ENCODE results near the gene ANK3.

The ANK3 gene

DNA sequence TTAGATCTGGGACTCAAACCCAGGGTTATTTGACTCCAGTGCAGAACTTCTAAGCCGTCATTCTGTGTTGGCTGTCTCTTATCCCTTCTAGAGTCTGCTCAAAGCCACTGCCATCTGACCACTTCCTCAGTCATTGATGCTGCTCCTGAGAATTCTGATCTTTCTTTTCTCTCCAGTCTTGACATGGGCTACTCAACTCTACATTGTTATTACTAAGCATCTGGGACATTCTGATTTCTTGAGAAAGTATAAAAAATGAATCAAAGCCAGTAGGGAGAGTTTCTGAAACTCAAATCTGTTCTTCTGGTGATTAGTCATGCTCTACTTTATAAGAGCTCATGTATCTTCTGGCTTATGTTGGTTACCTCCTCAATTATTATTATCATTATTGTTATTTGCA lies 48.7 kb downstream of the ANK3 start:
- DNase-seq = no peak

DNA sequence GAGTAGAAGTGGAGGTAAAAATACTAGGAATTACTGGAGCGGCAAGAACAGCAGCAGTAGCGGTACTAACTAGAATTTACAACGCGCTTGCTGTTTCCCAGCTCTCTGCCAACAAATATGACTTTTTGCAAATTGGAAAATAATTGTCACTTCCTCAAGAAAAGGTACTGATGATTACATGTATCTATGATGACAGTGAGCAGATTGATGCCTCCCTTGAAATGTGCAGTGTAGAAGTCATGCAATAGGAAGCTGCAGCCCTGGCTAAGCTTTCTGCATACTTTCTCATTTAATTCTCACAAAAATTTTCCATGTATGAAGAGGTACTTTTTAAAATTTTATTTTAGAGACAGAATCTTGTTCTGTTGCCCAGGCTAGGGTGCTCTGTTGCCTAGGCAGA lies 49.9 kb downstream of the ANK3 start:
- DNase-seq = no peak

DNA sequence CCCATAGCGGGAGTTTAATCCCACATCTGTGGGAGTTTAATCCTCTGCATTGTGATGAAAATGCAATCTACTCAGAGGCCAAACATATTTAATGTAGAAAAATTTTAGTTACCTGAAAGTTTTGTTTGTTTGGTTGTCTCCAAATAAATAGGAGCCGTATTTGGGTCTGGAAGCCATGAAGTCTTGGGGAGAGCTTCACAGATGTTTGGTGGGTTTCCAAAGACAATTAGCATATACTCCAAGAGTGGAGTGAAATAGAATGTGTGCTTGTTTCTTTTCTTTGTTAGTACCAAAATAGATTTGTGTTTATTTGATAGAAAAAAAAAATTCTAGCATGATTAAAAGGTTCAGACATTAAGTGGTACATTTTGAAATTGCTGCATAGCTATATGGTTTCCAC lies 50.9 kb downstream of the ANK3 start:
- DNase-seq = no peak

DNA sequence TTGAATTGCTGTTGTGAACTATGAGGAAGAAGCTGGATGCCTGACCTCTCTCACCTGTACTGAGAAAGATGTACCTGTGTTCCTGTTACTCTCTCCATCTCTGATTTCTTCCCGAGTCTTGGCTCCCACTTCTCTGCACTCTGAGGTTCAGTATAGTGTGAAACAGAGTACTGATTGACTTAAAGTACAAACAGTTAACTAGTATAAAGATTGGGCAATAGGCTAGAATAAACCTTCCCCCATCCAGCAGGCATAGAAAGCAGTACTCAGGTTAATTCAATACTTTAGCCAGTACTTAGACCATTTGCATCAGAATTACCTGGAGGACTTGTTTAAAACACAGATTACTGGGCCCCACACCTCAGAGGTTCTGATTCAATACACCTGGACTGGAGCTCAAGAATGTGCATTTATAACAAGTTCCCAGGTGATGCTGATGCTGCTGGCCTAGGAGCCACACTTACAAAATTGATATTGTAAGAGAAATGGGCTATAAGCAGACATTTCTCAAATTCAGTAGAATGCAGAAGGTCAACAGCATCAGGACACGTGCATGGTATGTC lies 51.6 kb downstream of the ANK3 start:
- no peak for DNase-seq

DNA sequence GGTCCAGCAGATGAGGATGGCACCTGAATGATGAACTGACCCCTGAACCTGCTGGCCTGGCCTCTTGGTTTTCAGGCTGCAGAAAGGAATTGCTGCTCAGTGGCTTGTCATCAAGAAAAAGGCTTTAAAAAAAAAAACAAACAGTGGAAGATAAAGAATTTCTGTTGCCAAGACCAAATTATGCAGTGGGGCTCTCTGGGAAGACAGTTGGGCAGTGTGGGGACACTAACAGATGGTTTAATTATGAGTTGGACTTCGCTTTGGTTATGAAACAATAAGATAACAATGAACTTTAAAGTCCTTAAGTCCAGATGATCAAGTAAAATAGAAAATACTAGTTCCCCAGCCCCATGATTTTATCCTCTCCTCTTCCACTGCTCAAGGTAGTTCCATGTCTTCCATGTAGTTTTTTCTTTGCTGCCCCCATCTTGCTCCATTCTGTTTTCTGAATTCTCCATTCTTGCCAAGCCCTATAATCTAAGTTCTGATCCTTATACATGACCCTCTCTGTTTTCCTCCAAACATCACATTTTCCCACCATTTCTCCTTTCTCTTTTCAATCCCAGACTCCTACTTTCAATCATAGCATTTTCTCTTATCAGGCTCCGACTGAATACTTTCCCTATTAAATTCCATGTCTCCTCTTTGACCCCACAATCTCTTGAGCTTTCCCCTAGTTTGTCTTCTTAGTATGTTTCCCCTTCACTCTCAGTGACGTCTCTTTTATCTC lies 52.6 kb downstream of the ANK3 start:
- no peak for DNase-seq

DNA sequence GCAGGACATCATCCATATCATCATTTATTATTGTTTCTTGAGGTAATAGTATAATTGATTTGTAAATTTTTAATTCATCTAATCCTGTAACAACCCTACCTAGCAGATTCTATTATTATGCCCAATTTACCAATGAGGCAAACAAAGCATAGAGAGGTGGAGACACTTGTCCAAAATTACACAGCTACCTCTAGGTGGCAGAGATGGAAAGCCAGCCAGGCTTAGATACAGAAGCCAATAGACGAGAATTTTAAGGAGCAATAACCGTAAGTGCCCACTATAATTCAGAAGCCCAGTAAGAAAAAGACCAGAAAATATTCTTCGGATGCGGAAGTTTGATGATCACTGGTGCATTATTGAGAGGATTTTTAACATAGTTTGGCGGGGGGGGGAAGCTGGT lies 54.0 kb downstream of the ANK3 start:
- DNase-seq = no peak

DNA sequence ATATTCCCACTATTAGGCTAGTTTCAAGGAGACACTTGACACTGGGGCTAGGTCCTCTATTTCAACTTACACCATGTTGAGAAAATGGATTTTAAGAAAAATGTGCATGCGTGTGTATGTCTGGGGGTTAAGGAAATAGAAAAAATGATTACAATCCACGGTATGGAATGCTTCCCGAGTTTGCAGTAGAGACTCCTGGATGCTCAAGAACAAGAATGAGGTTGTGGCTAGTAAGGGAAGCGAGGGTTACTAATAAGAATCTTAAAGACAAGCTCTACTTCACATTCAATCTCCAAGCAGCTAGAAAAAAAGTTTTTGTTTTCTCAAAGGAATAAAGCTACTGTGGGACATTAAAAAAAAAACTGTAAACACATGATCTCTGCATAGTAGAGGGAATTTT lies 54.7 kb downstream of the ANK3 start:
- no peak for DNase-seq

DNA sequence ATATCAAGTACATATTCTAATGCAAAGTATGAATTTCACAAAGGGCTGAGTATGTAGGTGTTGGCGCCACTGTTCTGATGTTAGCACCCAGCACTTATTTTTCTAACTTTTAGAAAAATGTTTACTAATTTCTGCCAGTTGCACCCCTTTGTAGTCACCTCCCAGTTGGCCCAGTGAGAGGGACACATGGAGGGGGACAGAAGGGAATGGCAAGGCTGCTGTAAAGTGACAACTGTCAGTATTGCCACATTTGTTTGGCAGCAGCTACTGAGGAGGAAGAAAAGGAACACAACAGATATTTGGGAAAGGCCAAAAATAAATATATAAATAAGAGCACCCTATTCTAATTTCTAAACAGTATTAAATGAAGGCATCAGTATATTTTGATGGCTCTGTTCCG lies 57.3 kb downstream of the ANK3 start:
- DNase-seq = no peak

DNA sequence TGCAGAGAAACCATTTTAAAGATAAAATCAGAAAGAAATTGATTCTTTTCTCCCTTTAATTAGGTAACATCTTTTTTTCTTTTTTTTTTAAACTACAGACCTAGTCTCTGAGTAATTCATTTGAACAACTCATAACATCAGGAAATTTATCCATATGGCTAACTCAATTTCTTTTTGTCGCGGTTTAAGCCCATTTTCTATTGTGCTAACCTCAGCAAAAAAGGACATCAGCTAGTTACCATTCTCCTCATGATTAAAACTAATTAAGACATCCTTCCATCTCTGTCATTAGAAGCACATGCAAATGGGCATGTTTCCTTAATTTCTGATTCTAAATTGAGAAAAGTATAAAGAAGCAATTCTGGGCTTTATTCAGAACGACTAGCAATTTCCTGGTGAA lies 57.8 kb downstream of the ANK3 start:
- no peak for DNase-seq

DNA sequence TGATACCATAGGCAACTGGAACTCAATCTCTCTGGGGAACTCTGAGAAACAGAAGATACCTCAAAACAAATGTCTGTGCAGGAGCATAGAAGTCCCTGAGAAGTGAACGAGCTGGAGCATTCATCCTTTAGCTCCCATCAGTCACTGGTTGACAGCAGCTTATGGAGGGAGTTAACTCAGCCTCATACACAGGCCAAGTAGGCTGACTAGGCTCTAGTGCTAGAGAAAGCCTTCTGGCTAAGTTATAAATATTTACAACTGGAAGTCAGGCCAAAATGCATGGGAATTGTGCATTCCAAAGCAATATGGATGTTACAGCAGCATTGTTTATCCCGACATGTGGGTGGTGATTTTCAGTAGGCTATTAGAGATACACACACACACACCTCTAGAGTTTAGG lies 66.5 kb downstream of the ANK3 start:
- no peak for DNase-seq

DNA sequence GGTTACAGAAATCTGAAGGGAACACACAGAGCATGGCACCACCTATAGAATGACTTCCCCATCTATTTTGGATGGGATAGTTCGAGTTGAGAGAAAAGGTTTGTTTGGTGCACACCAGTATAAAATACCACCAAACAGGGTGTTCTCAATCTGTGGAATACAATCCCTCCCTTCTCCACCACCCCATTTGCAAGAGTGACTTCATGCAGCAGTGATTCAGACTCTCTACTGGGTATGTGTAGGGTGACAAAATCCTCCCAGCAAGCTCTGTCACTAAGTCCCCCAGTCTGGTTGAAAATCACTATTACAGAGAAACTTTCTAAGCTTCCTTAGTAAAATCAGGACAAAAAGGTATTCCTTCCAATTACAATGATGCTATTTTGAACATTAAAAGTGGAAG lies 69.0 kb downstream of the ANK3 start:
- no peak for DNase-seq

DNA sequence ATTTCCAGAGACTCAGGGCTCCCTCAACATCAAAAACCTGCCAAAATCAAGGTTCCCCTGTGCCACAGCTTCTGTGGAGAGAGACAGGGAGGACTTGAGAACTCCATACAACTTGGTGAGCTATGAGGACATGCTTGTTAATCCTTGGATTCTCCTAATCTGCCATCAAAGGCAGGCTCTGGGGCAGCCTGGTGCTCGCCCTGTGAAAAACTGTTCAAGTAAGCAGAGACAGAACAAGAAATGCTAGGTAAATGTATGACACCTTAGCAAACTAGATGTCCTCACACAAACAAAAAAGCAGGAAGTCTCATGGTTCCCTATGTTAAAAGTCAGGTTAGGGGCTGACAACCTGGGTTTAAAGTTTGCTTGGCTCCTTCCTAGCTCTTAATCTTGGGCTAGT lies 73.6 kb downstream of the ANK3 start:
- DNase-seq = no peak

DNA sequence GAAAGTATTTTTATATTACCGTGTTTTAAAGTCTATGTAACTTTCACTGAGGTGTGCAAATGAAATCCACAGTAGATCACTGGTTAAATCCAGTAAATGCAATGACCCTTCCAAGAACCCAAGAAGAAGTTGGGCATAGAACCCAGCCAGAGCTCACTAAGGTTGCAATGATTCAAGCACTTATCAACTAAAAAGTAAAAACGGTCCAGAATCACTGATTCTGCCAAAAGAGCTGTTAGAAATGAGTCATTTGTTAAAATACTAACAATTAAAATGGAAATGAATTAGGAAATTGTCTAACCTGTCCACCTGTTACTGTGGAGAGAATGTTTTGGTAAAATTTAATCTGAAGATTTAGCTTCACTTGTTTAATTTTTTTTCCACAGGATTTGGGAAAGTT lies 74.4 kb downstream of the ANK3 start:
- no peak for DNase-seq

DNA sequence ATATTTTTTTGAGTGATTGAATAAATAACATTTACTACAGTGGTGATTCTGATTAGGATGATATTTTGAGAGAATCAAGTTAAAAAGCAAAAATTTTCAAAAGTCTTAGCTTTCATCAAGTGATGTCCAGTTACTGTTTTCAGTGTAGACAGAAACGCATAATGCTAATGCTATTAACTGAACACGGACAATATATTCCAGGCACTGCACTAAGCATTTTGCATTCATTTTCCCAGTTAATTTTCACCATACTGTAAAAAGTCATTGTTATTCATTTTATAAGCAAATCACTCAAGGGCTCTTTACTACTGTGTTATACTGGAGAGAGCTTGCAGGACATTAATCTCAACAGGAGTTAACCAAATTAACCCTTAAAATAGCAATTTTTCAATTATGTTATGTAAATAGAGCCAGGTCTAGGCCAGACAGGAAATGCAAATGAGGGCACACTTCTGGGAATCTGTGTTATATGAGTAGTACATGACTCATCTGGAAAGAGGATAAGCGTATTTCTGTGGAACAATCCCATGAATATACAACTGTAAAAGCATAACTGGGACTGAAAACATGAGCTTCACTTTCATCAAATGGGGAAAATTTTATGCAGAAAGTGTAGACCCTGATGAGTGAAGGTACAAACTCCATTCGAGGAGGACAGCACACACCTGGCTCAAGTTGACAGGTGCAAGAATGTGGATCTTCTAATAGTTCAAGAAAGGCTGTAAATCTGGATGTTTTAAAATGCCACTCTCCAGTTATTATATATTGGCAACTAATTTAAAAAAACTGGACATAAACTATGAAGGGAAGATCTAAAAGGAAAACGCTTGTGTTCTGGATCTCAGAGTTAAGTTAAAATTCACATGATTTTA lies 75.4 kb downstream of the ANK3 start:
- DNase-seq = no peak

DNA sequence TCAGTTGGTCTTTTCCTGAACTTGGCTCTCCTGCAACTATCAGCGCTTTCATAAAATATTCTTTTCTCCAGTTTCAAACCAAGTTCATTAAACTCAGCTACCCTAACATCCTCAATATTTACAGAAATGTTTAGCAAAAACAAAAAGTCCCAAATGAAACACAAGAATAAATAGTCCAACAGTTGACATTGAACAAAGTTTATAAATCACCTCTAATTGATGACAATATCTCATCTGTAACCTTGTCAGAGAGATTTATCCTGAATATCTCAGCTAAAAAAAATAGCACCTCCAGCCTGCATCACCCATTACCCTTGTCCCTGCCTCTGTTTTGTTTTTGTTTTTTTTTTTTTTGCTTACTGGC lies 76.1 kb downstream of the ANK3 start:
- DNase-seq = no peak

DNA sequence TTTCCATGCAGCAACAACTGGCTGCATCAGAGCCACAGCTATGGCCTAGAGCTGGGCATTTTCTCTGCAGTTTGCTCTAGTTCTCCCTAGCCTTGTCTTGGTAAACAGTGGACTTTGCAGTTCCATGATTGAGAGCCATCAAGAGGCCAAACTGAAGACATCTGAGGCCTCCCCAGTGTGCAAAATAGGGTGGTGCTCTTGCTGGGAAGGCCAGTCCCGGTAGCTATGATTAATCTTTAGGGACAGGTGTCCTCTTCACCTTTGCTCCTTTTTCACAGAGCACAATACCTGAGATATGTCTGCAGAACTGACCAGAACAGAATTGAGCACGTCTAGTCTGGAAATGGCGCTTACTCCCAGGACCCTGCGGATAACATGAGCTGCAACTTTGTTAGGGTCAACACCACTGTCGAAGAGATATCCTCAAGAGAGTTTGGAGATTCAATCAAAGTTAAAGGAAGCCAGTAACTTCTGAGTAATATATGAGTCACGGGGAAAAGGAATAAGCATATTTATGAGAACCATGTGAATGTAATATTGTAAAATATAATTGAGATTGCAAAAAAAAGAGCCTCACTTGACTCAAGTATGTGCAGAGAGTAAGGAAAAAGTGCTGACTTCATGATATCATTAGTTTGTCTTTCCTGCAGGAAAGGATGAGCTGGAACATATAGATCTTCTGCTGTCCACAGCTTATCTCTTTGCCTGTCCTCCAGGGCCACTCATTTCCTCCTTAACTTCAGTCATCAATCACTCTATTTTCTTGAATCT lies 76.7 kb downstream of the ANK3 start:
- no peak for DNase-seq

DNA sequence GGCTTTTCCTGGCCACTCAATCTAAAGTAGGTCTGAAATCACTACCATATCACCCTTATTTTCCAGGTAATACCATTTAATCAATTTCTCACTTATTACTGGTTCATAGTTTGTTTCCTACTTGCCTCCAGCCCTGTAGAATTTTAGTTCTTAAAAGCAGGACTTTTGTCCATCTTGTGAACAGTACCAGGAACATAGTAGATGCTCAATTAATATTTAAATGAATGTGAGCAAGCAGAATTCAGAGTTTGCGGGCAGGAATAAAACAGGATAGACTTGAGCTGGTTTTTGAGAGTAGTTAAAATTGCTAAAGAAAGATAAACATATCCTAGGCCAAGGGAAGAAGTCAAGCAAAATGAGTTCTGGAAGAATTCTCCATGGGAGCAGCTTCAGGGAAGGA lies 77.9 kb downstream of the ANK3 start:
- DNase-seq = no peak

DNA sequence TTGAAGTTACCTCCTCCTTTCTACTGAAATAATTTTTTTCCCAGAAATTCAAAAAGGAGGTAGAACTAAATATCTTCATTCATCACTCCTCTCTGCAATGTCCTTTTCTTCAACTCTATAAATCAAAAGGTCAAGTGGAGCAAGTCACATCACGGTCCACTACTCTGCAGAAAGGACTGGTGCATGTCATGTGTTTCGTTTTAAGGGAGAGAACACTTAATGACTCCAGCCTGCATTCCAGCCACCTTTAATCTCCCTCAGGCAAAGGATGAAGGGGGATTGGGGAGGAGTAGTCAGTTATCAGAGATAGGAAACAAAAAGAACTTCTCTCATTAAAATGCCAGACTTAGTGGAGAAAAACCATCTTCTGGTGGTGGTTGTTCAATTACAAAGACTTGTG lies 78.9 kb downstream of the ANK3 start:
- no peak for DNase-seq

DNA sequence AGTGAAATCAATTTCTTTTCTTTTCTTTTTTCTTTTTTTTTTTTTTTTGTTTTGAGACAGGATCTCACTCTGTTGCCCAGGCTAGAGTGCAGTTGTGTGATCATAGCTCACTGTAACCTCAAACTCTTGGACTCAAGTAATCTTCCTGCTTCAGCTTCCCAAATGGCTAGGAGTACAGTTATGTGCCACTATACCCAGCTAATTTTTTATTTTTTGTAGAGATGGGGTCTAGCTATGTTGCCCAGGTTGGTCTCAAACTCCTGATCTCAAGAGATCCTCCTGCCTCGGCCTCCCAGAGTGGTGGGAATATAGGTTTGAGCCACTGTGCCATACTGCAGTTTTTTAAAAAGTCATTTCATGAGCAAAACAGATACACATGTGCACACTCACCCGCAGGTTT lies 79.8 kb downstream of the ANK3 start:
- DNase-seq = no peak

DNA sequence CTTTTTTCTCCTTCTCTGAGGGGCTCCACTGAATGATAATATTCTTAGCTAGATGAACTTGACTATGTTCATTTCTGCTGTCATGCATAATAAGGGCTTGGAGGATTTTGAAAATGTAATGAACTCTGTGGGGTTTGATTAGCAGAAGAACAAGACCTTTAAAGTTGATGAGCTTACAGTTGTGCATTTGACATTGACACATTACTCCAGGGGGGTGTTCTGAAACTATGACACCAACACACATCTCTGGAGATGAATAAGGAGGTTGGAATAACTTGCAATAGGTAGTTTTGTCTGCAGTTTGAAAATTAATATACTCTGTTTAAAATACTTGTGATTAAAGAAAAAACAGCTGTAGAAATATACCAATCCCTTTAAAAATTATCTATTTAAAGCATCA lies 80.3 kb downstream of the ANK3 start:
- DNase-seq = no peak

DNA sequence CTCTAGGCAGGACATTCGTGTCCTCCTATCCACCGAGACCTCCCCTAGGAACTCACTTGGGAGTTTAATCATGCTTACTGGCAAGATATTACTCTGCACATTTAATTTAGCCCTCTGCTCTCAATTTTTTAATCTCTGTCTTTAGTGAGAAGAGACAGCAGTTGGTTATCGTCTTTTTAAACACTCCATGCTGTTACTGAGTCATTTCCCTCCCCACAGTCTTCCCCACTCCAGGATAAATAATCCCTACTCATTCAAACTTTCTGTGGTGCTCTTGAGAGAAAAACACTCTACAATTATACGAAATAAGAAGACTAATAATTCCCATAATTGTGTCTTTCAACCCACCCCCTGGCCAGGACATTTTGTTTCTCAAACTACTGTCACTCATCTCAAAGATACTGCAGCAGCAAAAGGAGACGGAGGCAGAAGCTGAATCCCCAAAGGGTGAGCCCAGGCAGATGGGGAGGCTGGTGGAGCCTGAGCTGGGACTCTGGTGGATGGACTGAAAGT lies 84.2 kb downstream of the ANK3 start:
- DNase-seq = no peak

DNA sequence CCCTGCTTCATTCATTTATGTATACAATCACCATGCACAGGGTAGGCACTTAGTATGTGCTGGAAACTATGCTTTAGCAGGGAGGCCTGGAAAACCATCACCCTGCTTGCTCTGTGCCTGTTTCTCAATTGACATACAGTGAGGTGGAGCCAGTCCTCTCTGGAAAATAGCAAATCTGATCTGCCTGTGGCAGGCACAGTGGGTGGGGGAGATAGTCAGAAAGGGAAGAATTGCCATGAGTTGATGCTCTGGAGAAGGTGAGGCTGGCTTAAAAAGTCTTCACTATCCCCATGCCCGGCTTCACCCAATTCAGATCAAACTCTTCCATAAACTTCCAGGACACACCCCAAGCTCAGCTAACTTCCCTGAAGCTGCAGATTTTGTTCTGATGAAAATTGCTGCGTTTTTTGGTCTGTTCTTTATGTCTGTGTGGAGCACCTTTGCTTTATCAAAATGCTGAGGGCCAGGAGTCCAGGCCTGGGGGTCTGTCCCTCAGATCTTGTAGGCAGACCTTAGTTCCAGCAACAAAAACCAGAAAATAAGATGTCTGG lies 84.8 kb downstream of the ANK3 start:
- no peak for DNase-seq

DNA sequence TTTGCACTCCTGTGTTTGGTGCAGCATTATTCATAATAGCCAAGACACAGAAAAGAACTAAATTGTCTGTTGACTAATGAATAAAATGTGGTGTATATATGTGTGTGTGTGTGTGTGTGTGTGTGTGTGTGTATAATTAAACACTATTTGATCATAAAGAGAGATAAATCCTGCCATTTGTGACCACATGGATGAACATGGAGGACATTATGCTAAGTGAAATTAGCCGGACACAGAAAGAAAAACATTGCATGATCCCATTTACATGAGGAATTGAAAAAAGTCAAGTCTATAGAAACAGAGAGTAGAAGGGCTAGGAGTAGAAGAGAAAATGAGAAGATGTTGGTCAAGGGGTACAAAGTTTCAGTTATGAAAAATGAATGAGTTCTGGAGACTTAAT lies 85.9 kb downstream of the ANK3 start:
- DNase-seq = no peak

All from NCI-H1417 treated with DMSO at 0.1 percent for 48 hours (cell line).